DOHH2 (cell line): ENCODE data around the gene VIPAS39.

Experiments
- H3F3A ChIP-seq: fragments of 200-600 bp; sonication (generic), shearing (Covaris generic); 2 replicates; pipeline ENCODE4 v1.6.0; 2016; ENCODE audit warnings: antibody characterized with exemption, mild to moderate bottlenecking; ENCODE audit not compliant: control insufficient read depth, insufficient read depth
- H3K27ac ChIP-seq: fragments of 200-600 bp; sonication (generic); 2 replicates; pipeline ENCODE4 v1.5.1; 2014; ENCODE audit warnings: low read depth, mild to moderate bottlenecking, low read length, moderate library complexity
- H3K27me3 ChIP-seq: fragments of 200-600 bp; sonication (generic); 2 replicates; pipeline ENCODE4 v1.6.1; 2014; ENCODE audit warnings: mild to moderate bottlenecking, low read length, mixed read lengths; ENCODE audit not compliant: control insufficient read depth
- H3K36me3 ChIP-seq: fragments of 200-600 bp; sonication (generic); 2 replicates; pipeline ENCODE4 v1.6.1; 2014; ENCODE audit warnings: mild to moderate bottlenecking, low read length, moderate library complexity, mixed read lengths; ENCODE audit not compliant: control insufficient read depth
- H3K4me1 ChIP-seq: fragments of 200-600 bp; sonication (generic); 2 replicates; pipeline ENCODE4 v1.6.1; 2014; ENCODE audit warnings: mild to moderate bottlenecking, low read length, mixed read lengths; ENCODE audit not compliant: control insufficient read depth
- H3K4me2 ChIP-seq: fragments of 200-600 bp; sonication (generic); 2 replicates; pipeline ENCODE4 v1.6.0; 2014; ENCODE audit warnings: mild to moderate bottlenecking, low read length, moderate library complexity
- H3K4me3 ChIP-seq: fragments of 200-600 bp; sonication (generic); 2 replicates; pipeline ENCODE4 v1.5.1; 2014; ENCODE audit warnings: mild to moderate bottlenecking, low read length, mixed read lengths
- H3K79me2 ChIP-seq: fragments of 200-600 bp; sonication (generic); 2 replicates; pipeline ENCODE4 v1.6.1; 2014; ENCODE audit warnings: mild to moderate bottlenecking, low read length, mixed read lengths; ENCODE audit not compliant: control insufficient read depth
- H3K9me2 ChIP-seq: fragments of 200-600 bp; sonication (generic); replicated peaks from 2 replicates; pipeline ENCODE4 v1.6.1; 2014; ENCODE audit warnings: mild to moderate bottlenecking, low read length, mixed read lengths; ENCODE audit not compliant: control insufficient read depth
- H3K9me3 ChIP-seq: fragments of 200-600 bp; sonication (generic); 2 replicates; pipeline ENCODE4 v1.6.1; 2014; ENCODE audit warnings: antibody characterized with exemption, low read length, mixed read lengths; ENCODE audit not compliant: control insufficient read depth, insufficient read depth
- H4K20me1 ChIP-seq: fragments of 200-600 bp; sonication (generic); 2 replicates; pipeline ENCODE4 v1.6.0; 2014; ENCODE audit warnings: low read depth, mild to moderate bottlenecking, antibody characterized with exemption, low read length, moderate library complexity; ENCODE audit not compliant: control insufficient read depth, insufficient read depth
- EZH2phosphoT487 ChIP-seq: fragments of 200-600 bp; sonication (generic); IDR thresholded peaks from 2 replicates; pipeline ENCODE4 v1.6.1; 2017; ENCODE audit warnings: borderline replicate concordance, mild to moderate bottlenecking, antibody characterized with exemption, low read length, moderate library complexity, mixed read lengths
- TF ChIP-seq, protein P1 (sequence below): fragments of 200-600 bp; sonication (generic); IDR thresholded peaks from one replicate; pipeline ENCODE4 v1.5.1; 2014; ENCODE audit warnings: antibody characterized with exemption, mild to moderate bottlenecking, low read depth, low read length; ENCODE audit not compliant: poor library complexity, severe bottlenecking

The VIPAS39 gene

DNA sequence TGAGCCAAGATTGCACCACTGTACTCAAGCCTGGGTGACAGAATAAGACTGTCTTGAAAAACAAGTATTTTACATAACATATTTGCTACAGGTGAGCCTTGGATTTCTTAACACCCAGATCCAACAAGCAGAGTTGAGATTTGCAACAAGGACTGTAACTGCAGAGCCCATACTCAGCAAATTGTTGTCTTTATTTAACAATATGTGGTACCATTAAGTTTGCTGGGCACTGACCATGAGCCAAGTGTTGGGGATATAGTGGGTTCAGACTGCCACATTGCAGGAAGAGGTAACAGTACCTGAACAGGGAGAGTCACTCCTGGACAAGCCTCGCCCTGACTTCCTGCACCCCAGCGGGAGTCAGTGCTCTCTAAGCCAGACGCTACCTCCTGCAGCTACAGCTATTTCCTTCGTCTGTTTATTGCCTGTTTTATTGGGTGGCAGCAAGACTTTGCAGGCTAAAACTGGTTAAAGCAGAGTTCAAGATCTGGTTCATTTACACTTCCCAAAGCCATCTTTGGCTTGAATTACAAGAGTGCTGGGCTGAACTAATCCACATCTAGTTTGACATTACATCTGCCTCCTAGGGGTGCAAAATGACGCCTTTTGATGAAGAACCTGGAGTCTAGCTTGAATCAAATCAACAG, 12.9 kb upstream of the VIPAS39 start:
- Histone ChIP-seq H3K27me3 (peaks cover 3% of the 10 kb centered on the region; the same call in 1 of the 2 replicates), H3K4me2 (no peak overlapping the region), H4K20me1 (no peaks in the 10 kb centered on the region), H3K36me3 (peaks cover 40% of the 10 kb centered on the region), H3K27ac (no peak overlapping the region), H3K4me3 (no peak overlapping the region), H3K79me2 (no peaks in the 10 kb centered on the region), H3F3A (peaks cover 33% of the 10 kb centered on the region), H3K9me3 (no peaks in the 10 kb centered on the region), H3K9me2 (no peaks in the 10 kb centered on the region), H3K4me1 (no peaks in the 10 kb centered on the region)
- TF ChIP-seq, protein P1, sequence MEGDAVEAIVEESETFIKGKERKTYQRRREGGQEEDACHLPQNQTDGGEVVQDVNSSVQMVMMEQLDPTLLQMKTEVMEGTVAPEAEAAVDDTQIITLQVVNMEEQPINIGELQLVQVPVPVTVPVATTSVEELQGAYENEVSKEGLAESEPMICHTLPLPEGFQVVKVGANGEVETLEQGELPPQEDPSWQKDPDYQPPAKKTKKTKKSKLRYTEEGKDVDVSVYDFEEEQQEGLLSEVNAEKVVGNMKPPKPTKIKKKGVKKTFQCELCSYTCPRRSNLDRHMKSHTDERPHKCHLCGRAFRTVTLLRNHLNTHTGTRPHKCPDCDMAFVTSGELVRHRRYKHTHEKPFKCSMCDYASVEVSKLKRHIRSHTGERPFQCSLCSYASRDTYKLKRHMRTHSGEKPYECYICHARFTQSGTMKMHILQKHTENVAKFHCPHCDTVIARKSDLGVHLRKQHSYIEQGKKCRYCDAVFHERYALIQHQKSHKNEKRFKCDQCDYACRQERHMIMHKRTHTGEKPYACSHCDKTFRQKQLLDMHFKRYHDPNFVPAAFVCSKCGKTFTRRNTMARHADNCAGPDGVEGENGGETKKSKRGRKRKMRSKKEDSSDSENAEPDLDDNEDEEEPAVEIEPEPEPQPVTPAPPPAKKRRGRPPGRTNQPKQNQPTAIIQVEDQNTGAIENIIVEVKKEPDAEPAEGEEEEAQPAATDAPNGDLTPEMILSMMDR = no peak
- TF ChIP-seq EZH2phosphoT487 = no peak

DNA sequence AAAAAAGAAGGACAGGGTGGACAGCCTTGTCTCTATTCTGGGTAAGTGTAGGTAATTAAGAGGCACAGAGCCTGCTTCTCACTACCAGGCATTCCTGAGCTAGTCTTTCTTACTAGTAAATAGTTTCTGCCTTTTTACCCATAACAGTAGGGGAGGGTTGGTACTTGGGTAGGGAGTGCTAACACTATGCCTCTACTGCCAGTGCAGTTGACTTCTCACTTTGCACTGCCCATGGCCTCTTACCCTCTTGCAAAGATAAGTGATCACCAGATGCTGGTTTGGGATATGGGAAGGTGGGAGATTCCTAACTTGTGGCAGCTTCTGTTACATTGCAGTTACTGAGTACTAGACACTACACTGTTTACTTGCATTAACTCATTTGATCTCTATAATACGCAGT, 12.1 kb upstream of the VIPAS39 start:
- Histone ChIP-seq H3K27ac (no peak overlapping the region), H3K4me1 (no peaks in the 10 kb centered on the region), H3K4me3 (no peak overlapping the region), H3K9me3 (no peaks in the 10 kb centered on the region), H3F3A (peaks cover 33% of the 10 kb centered on the region), H3K9me2 (no peaks in the 10 kb centered on the region), H3K27me3 (peaks cover 3% of the 10 kb centered on the region; the same call in 1 of the 2 replicates), H4K20me1 (no peaks in the 10 kb centered on the region), H3K36me3 (peaks cover 48% of the 10 kb centered on the region), H3K79me2 (no peaks in the 10 kb centered on the region), H3K4me2 (no peak overlapping the region)
- TF ChIP-seq, protein P1 = no peak
- no peak for TF ChIP-seq EZH2phosphoT487

DNA sequence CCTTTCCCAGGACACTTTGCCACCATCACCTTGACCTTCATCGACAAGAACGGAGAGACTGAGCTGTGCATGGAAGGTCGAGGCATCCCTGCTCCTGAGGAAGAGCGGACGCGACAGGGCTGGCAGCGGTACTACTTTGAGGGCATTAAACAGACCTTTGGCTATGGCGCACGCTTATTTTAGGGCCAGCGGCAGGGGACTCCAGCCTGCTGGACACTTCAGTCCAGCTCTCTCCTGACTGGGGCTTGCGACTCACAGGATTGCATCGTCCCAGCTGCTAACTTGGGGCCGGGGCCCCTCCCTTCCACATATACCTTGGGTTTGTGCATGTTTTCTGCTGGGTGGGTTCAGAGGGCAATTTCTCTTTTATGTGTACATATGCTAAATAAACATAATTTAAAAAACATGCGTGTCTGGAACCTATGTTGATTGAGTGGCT, 11.7 kb upstream of the VIPAS39 start:
- Histone ChIP-seq H3K27ac (no peak overlapping the region), H3K4me1 (no peaks in the 10 kb centered on the region), H4K20me1 (no peaks in the 10 kb centered on the region), H3K4me2 (no peak overlapping the region), H3K36me3 (peaks cover 52% of the 10 kb centered on the region), H3K27me3 (peaks cover 3% of the 10 kb centered on the region; the same call in 1 of the 2 replicates), H3F3A (peaks cover 33% of the 10 kb centered on the region), H3K79me2 (no peaks in the 10 kb centered on the region), H3K4me3 (no peak overlapping the region), H3K9me3 (no peaks in the 10 kb centered on the region), H3K9me2 (no peaks in the 10 kb centered on the region)
- no peak for TF ChIP-seq EZH2phosphoT487
- TF ChIP-seq, protein P1 = no peak
